NCI-H1092 treated with DMSO at 0.1 percent for 48 hours (cell line): ENCODE measurements around the gene PFKFB4.
A peak's percentile ranks its signal among the peaks of the same experiment; 100 is the strongest.
"Not testable (repeated sequence)": the region's sequence is repeated elsewhere in the genome, so short reads cannot be mapped to it uniquely, and the experiment has no call there.

Experiments used
- DNase-seq: peaks from one replicate; lab custom pipeline; 2025; lab: John Stamatoyannopoulos, UW

Gene PFKFB4

DNA sequence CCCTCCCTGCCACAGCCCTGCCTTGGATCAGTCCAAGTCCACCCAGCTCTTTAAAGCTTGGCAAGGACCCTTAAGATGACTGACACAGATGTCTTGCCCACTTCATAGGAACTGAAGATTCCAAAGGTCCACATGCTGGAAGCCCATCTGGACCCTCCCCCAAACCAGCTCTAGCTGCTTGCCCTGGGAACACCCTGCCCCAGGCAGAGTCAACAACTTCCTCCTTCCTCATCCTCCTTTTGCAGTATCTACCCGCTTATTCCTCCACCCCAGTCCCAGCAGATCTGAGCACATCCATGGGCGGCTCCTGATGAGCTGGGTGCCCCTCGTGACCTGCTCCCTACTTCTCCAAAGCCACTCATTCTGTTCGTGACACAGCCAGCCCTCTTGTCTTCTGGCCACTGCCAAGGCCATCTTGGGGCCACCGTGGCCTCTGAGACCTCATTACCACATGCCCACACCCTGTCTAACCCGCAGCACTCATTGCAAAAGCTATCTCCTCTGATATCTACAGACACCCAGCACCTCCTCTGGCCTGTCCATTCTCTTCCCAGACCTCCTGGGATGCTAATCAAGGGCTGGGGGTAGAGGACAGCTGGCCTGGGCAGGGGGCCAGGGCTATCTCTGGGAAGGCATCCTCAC lies 2.0 kb upstream of the PFKFB4 start:
- DNase-seq: no peak

- DNase-seq: no peak
Measured at GRCh38 chr3:48555949-48556795, 431 bp downstream of the PFKFB4 start.

DNA sequence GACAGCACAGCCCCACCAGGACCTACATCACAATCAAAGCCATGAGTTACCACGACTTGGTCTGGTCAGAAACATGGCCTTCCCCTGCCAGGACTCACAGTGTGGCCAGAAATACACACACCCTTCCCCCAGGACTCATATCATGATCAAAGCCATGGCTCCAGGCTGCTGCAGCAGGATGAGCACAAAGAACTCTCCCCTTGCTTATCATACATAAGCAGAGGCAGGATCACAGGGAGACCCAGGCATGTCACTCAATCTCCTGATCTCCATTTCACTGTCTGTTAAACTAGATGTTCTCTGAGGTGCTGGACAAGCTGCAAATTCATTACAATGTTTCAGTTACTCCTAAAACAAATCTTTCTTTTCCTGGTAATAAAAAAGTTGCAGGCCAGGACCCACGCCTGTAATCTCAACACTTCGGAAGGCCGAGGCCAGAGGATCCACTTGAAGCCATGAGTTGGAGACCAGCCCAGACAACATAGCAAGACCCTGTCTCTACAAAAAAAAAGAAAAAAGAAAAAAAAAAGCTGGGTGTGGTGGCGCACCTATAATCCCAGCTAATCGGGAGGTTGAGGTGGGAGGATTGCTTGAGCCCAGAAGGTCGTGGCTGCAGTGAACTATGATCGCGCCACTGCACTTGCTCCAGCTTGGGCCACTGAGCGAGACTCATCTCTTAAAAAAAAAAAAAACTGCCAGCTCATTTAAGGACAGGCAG lies 1.2 kb downstream of the PFKFB4 start:
- DNase-seq: no peak

GRCh38 chr3:48553886-48554845 lies 2.4 kb downstream of the PFKFB4 start:
- DNase-seq: no peak

DNA sequence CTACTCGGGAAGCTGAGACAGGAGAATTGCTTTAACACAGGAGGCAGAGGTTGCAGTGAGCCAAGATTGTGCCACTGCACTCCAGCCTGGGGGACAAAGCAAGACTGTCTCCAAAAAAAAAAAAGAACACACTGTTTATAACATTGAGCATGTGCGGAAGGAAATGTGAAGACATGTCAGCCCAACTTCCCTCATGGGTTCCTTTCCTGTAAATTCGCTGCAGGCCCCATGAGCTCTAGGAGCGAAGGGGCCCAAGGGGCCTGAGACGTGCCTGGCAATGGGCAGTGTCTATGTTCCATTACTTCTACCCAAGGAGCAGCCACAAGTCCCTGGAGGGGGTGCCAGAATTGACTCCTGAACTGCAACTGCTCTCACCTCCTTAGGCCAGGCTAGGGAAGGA lies 3.2 kb downstream of the PFKFB4 start:
- no peak for DNase-seq

DNA sequence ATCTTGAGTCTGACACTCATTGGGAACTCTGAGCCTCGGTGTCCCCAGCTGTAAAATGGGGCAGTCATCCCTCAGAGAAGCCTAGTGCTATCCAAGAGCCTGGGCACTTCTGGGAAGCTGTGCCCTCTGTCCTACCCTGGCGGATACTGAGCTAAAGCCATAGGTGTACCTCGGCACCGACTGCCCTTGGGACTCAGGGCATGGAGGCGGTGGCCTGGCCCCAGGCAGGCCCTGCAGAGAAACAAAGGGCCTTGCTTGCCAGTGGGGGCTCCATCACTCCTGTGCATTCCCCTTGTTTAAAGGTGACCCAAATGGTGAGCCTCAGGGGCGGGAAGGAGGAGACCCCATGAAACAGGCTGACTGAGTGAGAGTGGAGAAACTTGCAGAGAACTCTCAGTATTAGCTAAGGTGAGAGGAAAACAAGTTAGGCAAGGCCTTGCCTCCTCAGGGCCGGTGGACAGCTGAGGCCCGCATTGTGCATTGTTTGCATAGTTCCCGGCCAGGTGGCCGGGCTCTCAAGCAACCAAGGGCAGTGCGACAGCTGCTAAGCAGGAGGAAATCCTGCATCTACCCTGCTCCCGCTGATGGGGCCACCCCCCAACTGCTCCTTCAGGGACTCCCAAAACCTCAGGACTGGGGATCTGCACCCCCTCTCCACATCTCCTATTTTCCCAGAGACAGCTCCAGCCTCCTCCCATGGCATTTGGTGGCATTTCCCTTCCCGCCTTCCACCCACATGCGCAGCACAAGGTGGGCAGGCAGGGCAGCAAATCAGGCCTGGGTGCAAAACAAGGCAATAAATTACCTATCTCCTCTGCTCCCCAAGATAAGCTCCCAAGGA lies 4.3 kb downstream of the PFKFB4 start:
- no peak for DNase-seq

GRCh38 chr3:48551651-48552050 lies 5.0 kb downstream of the PFKFB4 start:
- not testable (repeated sequence) for DNase-seq

- peak; percentile 60 for DNase-seq
Measured at GRCh38 chr3:48548729-48549705, 7.6 kb downstream of the PFKFB4 start.

GRCh38 chr3:48548126-48548525 lies 8.5 kb downstream of the PFKFB4 start:
- no peak for DNase-seq

DNA sequence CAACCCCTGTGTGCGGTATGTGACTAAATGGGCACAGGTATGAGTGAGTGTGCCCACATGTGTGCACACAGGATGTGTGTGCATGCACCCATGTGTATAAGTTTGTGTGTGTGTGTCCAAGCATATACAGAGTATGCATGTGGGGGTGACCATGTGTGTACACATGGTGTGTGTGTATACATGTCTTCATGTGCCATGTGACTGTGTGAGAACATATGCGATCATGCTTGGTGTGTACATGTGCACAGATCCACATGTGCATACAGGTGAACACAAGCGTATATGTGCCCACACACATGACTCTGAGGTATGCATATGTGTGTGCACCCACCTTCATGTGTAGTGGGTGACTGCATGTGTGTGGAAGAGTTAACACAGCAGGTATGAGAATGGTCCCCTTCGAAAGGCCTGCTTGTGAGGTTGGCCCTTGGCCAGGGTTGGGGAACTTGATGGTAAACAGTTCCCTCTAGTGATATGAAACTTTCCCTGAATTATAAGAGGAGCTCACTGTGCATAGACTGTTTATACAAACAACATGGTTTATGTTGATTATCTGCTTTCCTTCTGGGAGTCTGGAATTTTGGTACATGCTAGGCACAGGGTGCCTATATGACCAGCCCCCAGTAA lies 10.3 kb downstream of the PFKFB4 start:
- no peak for DNase-seq

DNA sequence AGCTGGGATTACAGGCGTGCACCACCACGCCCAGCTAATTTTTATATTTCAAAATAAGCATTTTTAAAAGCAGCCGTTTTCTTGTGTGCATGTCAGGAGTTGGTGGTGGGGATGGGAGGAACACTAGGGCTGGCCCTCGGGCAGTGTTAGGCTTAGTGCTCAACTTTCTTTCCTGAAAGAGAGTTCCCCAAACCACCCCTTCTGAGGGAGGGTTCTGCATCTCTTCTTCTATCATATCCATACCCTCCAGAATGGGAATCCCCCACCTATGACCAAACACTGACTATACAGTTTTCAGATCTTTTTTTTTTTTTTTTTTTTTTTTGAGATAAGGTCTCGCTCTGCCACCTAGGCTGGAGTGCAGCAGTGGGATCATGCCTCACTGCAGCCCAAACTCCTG lies 12.5 kb downstream of the PFKFB4 start:
- DNase-seq: no peak

DNA sequence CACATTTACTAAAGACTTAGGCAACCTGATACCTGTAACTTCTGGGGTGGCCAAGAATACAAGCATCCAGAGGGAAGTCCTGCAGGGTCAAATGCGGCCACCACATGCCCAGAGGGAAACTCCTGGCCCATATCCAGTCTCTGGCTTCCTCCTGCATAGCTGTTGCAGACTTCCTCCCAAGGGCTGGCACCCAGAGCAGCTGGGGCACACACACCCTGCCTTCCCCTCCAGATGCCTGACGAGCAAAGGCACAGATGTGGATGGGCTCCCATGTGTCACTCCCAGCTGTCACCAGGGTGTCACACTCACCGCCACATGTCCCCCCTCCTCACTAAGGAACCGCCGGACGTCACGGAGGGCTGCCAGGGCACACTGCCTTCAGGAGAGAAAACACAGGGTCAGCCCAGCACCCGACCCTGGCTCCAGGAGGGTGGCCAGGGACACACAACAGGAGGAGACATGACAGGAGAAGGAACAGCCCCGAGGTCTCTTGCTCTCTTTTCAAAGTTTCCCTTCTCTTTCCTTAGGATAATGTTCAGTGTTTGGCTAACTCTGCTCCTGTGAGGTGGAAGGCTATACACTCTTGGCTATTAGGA lies 13.2 kb downstream of the PFKFB4 start:
- no peak for DNase-seq

- DNase-seq: no peak
Measured at GRCh38 chr3:48538451-48538850, 18.2 kb downstream of the PFKFB4 start.

- DNase-seq: no peak
Measured at GRCh38 chr3:48536785-48537184, 19.8 kb downstream of the PFKFB4 start.

DNA sequence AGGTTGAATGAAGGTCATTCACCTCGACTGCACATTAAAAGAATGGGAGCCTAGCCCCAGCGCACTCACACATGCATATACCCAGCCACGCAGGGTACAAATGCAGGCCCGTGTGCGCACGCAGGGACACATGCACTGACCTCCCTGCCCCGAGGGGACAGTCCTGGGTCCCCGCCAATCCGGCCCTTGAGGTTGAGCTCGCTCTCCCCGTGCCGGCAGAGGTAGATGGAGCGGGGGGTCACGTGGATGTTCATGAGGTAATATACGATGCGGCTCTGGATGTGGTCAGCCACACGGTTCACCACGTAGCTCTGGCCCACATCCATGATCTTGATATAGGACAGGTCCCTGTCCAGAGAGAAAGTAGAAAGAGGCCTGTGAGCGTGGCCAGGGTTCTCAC lies 20.5 kb downstream of the PFKFB4 start:
- DNase-seq: no peak

- DNase-seq: no peak
Measured at GRCh38 chr3:48535578-48535977, 21.0 kb downstream of the PFKFB4 start.

DNA sequence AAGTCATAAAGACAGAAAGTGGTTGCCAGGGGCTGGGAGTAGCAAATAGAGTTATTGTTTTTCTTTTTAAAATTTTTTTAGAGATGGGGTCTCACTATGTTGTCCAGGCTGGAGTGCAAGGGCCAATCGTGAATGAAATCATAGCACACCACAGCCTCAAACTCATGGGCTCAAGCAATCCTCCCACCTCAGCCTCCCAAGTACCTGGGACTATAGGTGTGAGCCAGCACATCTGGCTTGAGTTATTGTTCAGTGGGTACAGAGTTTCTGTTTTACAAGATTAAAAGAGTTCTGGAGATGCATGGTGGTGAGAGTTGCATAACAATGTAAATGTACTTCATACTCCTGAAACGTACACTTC lies 23.6 kb downstream of the PFKFB4 start:
- DNase-seq: no peak

GRCh38 chr3:48532271-48532976 lies 24.2 kb downstream of the PFKFB4 start:
- DNase-seq: no peak
